AG10803 (cell line): ENCODE measurements around the gene ASXL1.
"Not testable (repeated sequence)": the region's sequence is repeated elsewhere in the genome, so short reads cannot be mapped to it uniquely, and the experiment has no call there.

Source experiments
- DNase-seq: peaks from one replicate; pipeline ENCODE4 v3.0.0; 2010; ENCODE audit warnings: low read depth
- H3K4me3 ChIP-seq: 2 replicates; pipeline ENCODE4 v1.5.1; 2011; ENCODE audit warnings: mild to moderate bottlenecking, low read length, control low read depth
- CTCF ChIP-seq: conservative IDR thresholded peaks from 2 replicates; pipeline ENCODE4 v1.5.1; 2011; ENCODE audit warnings: mild to moderate bottlenecking, low read length, control low read depth, inconsistent platforms

The ASXL1 gene

GRCh38 chr20:32352121-32352720 lies 5.9 kb upstream of the ASXL1 start:
- DNase-seq = no peak
- no peak for TF ChIP-seq CTCF
- no peak overlapping the region for H3K4me3 ChIP-seq

GRCh38 chr20:32353848-32354496 lies 4.2 kb upstream of the ASXL1 start:
- TF ChIP-seq CTCF = no peak
- no peak overlapping the region for H3K4me3 ChIP-seq

GRCh38 chr20:32354592-32355416 lies 3.3 kb upstream of the ASXL1 start:
- peak; percentile 71 for DNase-seq
- no peak for TF ChIP-seq CTCF
- H3K4me3 ChIP-seq = no peak overlapping the region

More at GRCh38 chr20:32353848-32354496, 4.2 kb upstream of the ASXL1 start:
- no peak for DNase-seq

GRCh38 chr20:32355417-32355841 lies 2.7 kb upstream of the ASXL1 start:
- DNase-seq = no peak
- TF ChIP-seq CTCF = no peak
- H3K4me3 ChIP-seq = no peak overlapping the region

- DNase-seq = peak; percentile 92
- H3K4me3 ChIP-seq = not testable (repeated sequence)
These were observed 2.1 kb upstream of the ASXL1 start for GRCh38 chr20:32355907-32356621.

GRCh38 chr20:32356622-32357374 lies 1.3 kb upstream of the ASXL1 start:
- peak overlapping the region; percentile 97 for H3K4me3 ChIP-seq
- DNase-seq = no peak
- no peak for TF ChIP-seq CTCF

GRCh38 chr20:32357375-32357868 lies 709 bp upstream of the ASXL1 start:
- DNase-seq = peak; percentile 31
- no peak for TF ChIP-seq CTCF
- H3K4me3 ChIP-seq = peak overlapping the region; percentile 97
